HepG2 (cell line): ENCODE data around the gene ABCG1.

Experiments
- CTCF ChIP-seq: sonication (generic); formaldehyde crosslinking; IDR thresholded peaks from 2 replicates; pipeline ENCODE4 v1.5.0; 2020; ENCODE audit warnings: mild to moderate bottlenecking, missing genetic modification reagents, moderate library complexity
- MXI1 ChIP-seq: IDR thresholded peaks from 3 replicates; pipeline ENCODE4 v1.6.1; 2012; ENCODE audit warnings: low read depth, low read length, inconsistent platforms, borderline replicate concordance
- POLR2AphosphoS5 ChIP-seq: IDR thresholded peaks from 2 replicates; pipeline ENCODE4 v1.6.1; 2012; ENCODE audit warnings: low read depth, low read length
- TCF7L2 ChIP-seq: IDR thresholded peaks from 2 replicates; pipeline ENCODE4 v1.6.1; 2011; ENCODE audit warnings: mild to moderate bottlenecking, low read depth, low read length, moderate library complexity
- ZNF615 ChIP-seq: sonication (generic); formaldehyde crosslinking; IDR thresholded peaks from 2 replicates; pipeline ENCODE4 v1.5.0; 2020; ENCODE audit warnings: mild to moderate bottlenecking, missing genetic modification reagents, borderline replicate concordance

GRCh38 chr21:42191696-42192595 is 27.0 kb upstream of the ABCG1 start:
- TF ChIP-seq TCF7L2 = no peak
- no peak for TF ChIP-seq ZNF615 (CRISPR knock-in tag)
- no peak for TF ChIP-seq MXI1
- no peak for TF ChIP-seq POLR2AphosphoS5
- TF ChIP-seq CTCF (CRISPR knock-in tag) = no peak
